Spleen (tissue), 11 donors: ENCODE measurements around the gene IER5. TPM values are rescaled to one million over a fixed set of nuclear protein-coding genes. Genes with fewer than 3 reads are reported as not detected.

Experiments
- DNase-seq: peaks from one replicate; pipeline ENCODE4 v3.0.0-alpha.2; 2020
- H3K27ac ChIP-seq, 8 donors: fragments of 200-600 bp; sonication (generic) in 7 of 8; 1 replicate in 4 of 8; 2 replicates in 4 of 8; pipeline versions ENCODE4 v1.5.0 to v1.8.0; 2016 to 2021; ENCODE audit warnings: inconsistent platforms in 4 of 8, mild to moderate bottlenecking in 4 of 8, moderate library complexity in 1 of 8
- H3K27me3 ChIP-seq, 7 donors: fragments of 200-600 bp; sonication (generic) in 6 of 7; replicated peaks in 1 of 7; 1 replicate in 4 of 7; 2 replicates in 3 of 7; pipeline versions ENCODE4 v1.5.0 to v1.8.0; 2016 to 2021; ENCODE audit warnings: inconsistent platforms in 3 of 7, mild to moderate bottlenecking in 1 of 7
- H3K36me3 ChIP-seq, 6 donors: fragments of 200-600 bp; sonication (generic) in 5 of 6; 1 replicate in 4 of 6; 2 replicates in 2 of 6; pipeline versions ENCODE4 v1.5.0 to v1.8.0; 2016 to 2021; ENCODE audit warnings: inconsistent platforms in 2 of 6
- H3K4me1 ChIP-seq, 6 donors: fragments of 200-600 bp; sonication (generic) in 5 of 6; 1 replicate in 3 of 6; 2 replicates in 3 of 6; pipeline versions ENCODE4 v1.5.0 to v1.8.0; 2016 to 2021; ENCODE audit warnings: inconsistent platforms in 3 of 6
- H3K4me3 ChIP-seq, 8 donors: fragments of 200-600 bp; sonication (generic) in 7 of 8; 1 replicate in 4 of 8; 2 replicates in 4 of 8; pipeline versions ENCODE4 v1.5.0 to v1.8.0; 2016 to 2021; ENCODE audit warnings: inconsistent platforms in 4 of 8, mild to moderate bottlenecking in 4 of 8, moderate library complexity in 2 of 8
- H3K9me3 ChIP-seq, 8 donors: fragments of 200-600 bp; sonication (generic) in 7 of 8; 1 replicate in 4 of 8; 2 replicates in 4 of 8; pipeline versions ENCODE4 v1.5.0 to v1.8.0; 2016 to 2021; ENCODE audit warnings: inconsistent platforms in 4 of 8
- CTCF ChIP-seq, 11 experiments: fragments of 200-600 bp in 7 of 11; fragments of 450-650 bp in 4 of 11; sonication (generic) in 4 of 11; IDR thresholded peaks in 8 of 11; conservative IDR thresholded peaks in 3 of 11; 1 replicate in 7 of 11; 2 replicates in 4 of 11; pipeline versions ENCODE4 v1.4.0 to v1.8.0; 2016 to 2021; ENCODE audit warnings: antibody characterized with exemption in 11 of 11, inconsistent platforms in 4 of 11, mild to moderate bottlenecking in 1 of 11
- POLR2A ChIP-seq, 3 donors: fragments of 450-650 bp; IDR thresholded peaks; one replicate each; pipeline ENCODE4 v1.5.1; 2017; ENCODE audit warnings: antibody characterized with exemption in 3 of 3, mild to moderate bottlenecking in 1 of 3
- POLR2AphosphoS5 ChIP-seq, 3 donors: sonication (generic); formaldehyde crosslinking; IDR thresholded peaks; one replicate each; pipeline ENCODE4 v1.5.1; 2017; ENCODE audit warnings: antibody characterized with exemption in 3 of 3
- WGBS, 5 donors: extraction: QIAGEN DNeasy Blood & Tissue Kit in 3 of 5; methylation state at CpG; one replicate each; pipeline versions ENCODE4 v1.1.5 to v1.1.7; 2013 to 2018; 5-methylcytosine and 5-hydroxymethylcytosine counted together
- intact Hi-C: fragments of 100-400 bp; cut with DNase I; formaldehyde crosslinking; loops from one replicate; pipeline ENCODE4 v1.15.0; 2023; ENCODE audit warnings: low total_unique reads
- polyA plus RNA-seq, 3 donors: library from polyadenylated mRNA; stranded (reverse); fragments of 200-250 nt; gene quantifications; one replicate each; pipeline ENCODE4 v1.2.1, GENCODE V29; 2013
- total RNA-seq, 7 donors: library from RNA; depleted of rRNA in 3 of 7; stranded (reverse); fragments of >200 nt in 3 of 7; fragmentation: NEBNext Ultra II Directional in 4 of 7; extraction: Animal tissue kit (Norgen Biotek cat#: 25700) in 4 of 7; gene quantifications; one replicate each; pipeline versions ENCODE4 v1.1.0 to v1.2.1, GENCODE V29; 2016 to 2021
- donor health status: healthy with polysubstance abuse.
- donor health status: DM: no; HTN: no; CAD: no; lungs with moderate emphysema.
- donor health status: DM: no; HTN: no; CAD: no.
- donor health status: Bipolar disorder and iron deficiency.
- donor health status: healthy.
- donor health status: DM: no; HTN: no; CAD: no.
- donor health status: DM: yes; HTN: yes; CAD: no.

The IER5 gene
- total and polyA plus RNA-seq, 10 donors: 21.3 to 62.3 (median 36.7) TPM

- Histone ChIP-seq H3K36me3 (no peaks in the 10 kb centered on the region), H3K4me3 (no peak overlapping the region), H3K27me3 (no peaks in the 10 kb centered on the region), H3K4me1 (peaks cover 13 to 37% (median 25%) of the 10 kb centered on the region in 6 donors), H3K27ac (no peak overlapping the region), H3K9me3 (no peaks in the 10 kb centered on the region)
- TF ChIP-seq CTCF (IDR thresholded peaks at IDR 0.05 in 8 of 11, conservative IDR thresholded peaks at IDR 0.05 in 3 of 11) (no peak), POLR2A (IDR thresholded peaks at IDR 0.05) (no peak), POLR2AphosphoS5 (IDR thresholded peaks at IDR 0.05) (no peak)
- intact Hi-C loops: loop anchor here (2.0 kb wide), 1 partner anchor 58 kb away; no protein-coding TSS in a partner anchor
- DNase-seq: no peak
- 27 to 40% (median 34%) methylated on average over 4 of the region's 4 CpGs for WGBS, 5 donors
Observed at GRCh38 chr1:181084606-181084969, 3.9 kb upstream of the IER5 start.

GRCh38 chr1:181086091-181086490, 2.4 kb upstream of the IER5 start:
- H3K27me3 ChIP-seq: no peaks in the 10 kb centered on the region
- DNase-seq: no peak
- no peaks in the 10 kb centered on the region for H3K9me3 ChIP-seq
- no peak for TF ChIP-seq POLR2A (IDR thresholded peaks at IDR 0.05)
- H3K4me3 ChIP-seq: no peak overlapping the region
- 86 to 100% (median 93%) methylated on average over 1 of the region's 1 CpG for WGBS, 5 donors
- no peaks in the 10 kb centered on the region for H3K36me3 ChIP-seq
- peaks cover 16 to 40% (median 34%) of the 10 kb centered on the region in 6 donors for H3K4me1 ChIP-seq
- no peak overlapping the region for H3K27ac ChIP-seq
- intact Hi-C loops: no loop called here

GRCh38 chr1:181086926-181087325, 1.6 kb upstream of the IER5 start:
- 43 to 75% (median 52%) methylated on average over 5 of the region's 5 CpGs for WGBS, 5 donors
- Histone ChIP-seq H3K4me1 (peaks cover 24 to 49% (median 42%) of the 10 kb centered on the region in 6 donors), H3K9me3 (no peaks in the 10 kb centered on the region), H3K27ac (peak overlapping the region in 7 of 8 donors; percentile 37 to 95 (median 92)), H3K4me3 (peak overlapping the region in 1 of 8 donors; percentile 87), H3K36me3 (peaks cover 0 to 3% (median 0%) of the 10 kb centered on the region in 6 donors), H3K27me3 (no peaks in the 10 kb centered on the region)
- no peak for TF ChIP-seq POLR2AphosphoS5 (IDR thresholded peaks at IDR 0.05)
- no peak for TF ChIP-seq CTCF (IDR thresholded peaks at IDR 0.05 in 8 of 11, conservative IDR thresholded peaks at IDR 0.05 in 3 of 11)
- no peak for TF ChIP-seq POLR2A (IDR thresholded peaks at IDR 0.05)
- intact Hi-C loops: no loop called here
- DNase-seq: no peak

- peak overlapping the region in 7 of 8 donors; percentile 37 to 95 (median 92) for H3K27ac ChIP-seq
- TF ChIP-seq POLR2A (IDR thresholded peaks at IDR 0.05) (no peak), POLR2AphosphoS5 (IDR thresholded peaks at IDR 0.05) (peak in 1 of 3 donors; percentile 10)
- H3K27me3 ChIP-seq: no peaks in the 10 kb centered on the region
- WGBS, 5 donors: 35 to 46% (median 41%) methylated on average over 8 of the region's 8 CpGs
- H3K36me3 ChIP-seq: peaks cover 0 to 9% (median 0%) of the 10 kb centered on the region in 6 donors
- H3K4me3 ChIP-seq: peak overlapping the region in 4 of 8 donors; percentile 87 to 90 (median 88)
- intact Hi-C loops: no loop called here
- peaks cover 30 to 54% (median 47%) of the 10 kb centered on the region in 6 donors for H3K4me1 ChIP-seq
- H3K9me3 ChIP-seq: no peaks in the 10 kb centered on the region
- no peak for DNase-seq
Observed at GRCh38 chr1:181087400-181087901, 1.0 kb upstream of the IER5 start.

- intact Hi-C loops: no loop called here
- peaks cover 0 to 26% (median 3%) of the 10 kb centered on the region in 6 donors for H3K36me3 ChIP-seq
- no peaks in the 10 kb centered on the region for H3K27me3 ChIP-seq
- H3K27ac ChIP-seq: peak overlapping the region; percentile 90 to 95 (median 94)
- WGBS, 5 donors: 0 to 1% (median 1%) methylated on average over 54 to 97 of the region's 97 CpGs
- DNase-seq: peak; percentile 92
- no peak for TF ChIP-seq POLR2A (IDR thresholded peaks at IDR 0.05)
- no peak for TF ChIP-seq CTCF (IDR thresholded peaks at IDR 0.05 in 8 of 11, conservative IDR thresholded peaks at IDR 0.05 in 3 of 11)
- TF ChIP-seq POLR2AphosphoS5 (IDR thresholded peaks at IDR 0.05): no peak
- peaks cover 36 to 68% (median 59%) of the 10 kb centered on the region in 6 donors for H3K4me1 ChIP-seq
- H3K4me3 ChIP-seq: peak overlapping the region; percentile 85 to 96 (median 89)
- H3K9me3 ChIP-seq: no peaks in the 10 kb centered on the region
Observed at GRCh38 chr1:181089017-181089675, 646 bp downstream of the IER5 start.
